RWPE1 (cell line): ENCODE results near the gene IKZF1.

Experiments used
- CTCF ChIA-PET: fragments of 350-600 bp; sonication (Branson Sonifier 250); formaldehyde crosslinking; extraction: SDS; loops from one replicate; lab custom pipeline; 2021; lab: Yijun Ruan, JAX
- POLR2A ChIA-PET: fragments of 400-600 bp; formaldehyde crosslinking; extraction: SDS; loops from one replicate; lab custom pipeline; 2020; ENCODE audit warnings: antibody characterized with exemption; ENCODE audit not compliant: low non-redundant PET; lab: Yijun Ruan, JAX
- DNase-seq: peaks from one replicate; pipeline ENCODE4 v3.0.0; 2012; ENCODE audit warnings: low spot score
- H3K27ac ChIP-seq: fragments of 450-650 bp; 2 replicates; pipeline ENCODE4 v1.5.1; 2017
- CTCF ChIP-seq: fragments of 450-650 bp; conservative IDR thresholded peaks from 2 replicates; pipeline ENCODE4 v1.5.1; 2017; ENCODE audit warnings: low read depth, mild to moderate bottlenecking

IKZF1 gene

DNA sequence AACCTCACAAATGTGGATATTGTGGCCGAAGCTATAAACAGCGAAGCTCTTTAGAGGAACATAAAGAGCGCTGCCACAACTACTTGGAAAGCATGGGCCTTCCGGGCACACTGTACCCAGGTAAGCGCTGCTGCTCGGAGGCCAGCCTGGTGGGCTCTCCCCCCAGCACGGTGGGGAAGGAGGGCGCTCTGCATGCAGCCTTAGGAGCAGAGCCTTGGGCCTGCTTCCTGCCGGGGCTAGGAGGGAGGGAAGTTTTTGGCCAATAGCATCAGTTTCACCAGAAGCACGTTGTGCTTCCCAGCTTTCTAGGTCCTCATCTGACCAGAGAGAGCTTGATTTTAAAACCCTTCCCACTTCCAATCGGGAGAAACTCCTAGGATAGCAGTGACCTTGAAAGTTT, 82.8 kb downstream of the IKZF1 start:
- TF ChIP-seq CTCF: no peak
- no peak for DNase-seq
- H3K27ac ChIP-seq: no peak overlapping the region
- ChIA-PET CTCF (no interaction called here), POLR2A (no interaction called here)

DNA sequence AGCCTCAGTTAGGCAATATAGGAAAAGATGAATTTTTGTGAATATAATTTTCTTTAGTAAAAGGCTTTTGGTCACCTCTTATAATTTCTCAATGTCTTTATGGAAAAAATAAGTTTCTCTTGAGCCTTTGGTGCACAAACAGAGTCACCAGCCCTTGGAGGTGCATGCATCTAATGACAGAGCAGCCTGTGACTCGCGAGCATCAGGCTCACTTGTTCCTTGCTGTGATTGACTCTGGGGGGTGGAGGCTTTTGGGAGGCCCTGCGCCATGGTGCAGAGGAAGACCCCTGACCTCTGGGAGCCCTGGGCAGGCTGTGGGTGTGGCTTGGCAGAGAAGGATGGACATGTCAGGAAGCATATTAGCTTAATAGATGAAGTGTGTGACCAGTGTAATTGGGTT, 85.4 kb downstream of the IKZF1 start:
- CTCF ChIA-PET: interaction anchor here (0.6 kb wide), 2 partner anchors 47 to 251 kb away, joined by 3 read pairs; no protein-coding TSS in a partner anchor

GRCh38 chr7:50391386-50391785, 86.9 kb downstream of the IKZF1 start:
- no peak for DNase-seq
- CTCF ChIA-PET: interaction anchor here (0.6 kb wide), 1 partner anchor 323 kb away, joined by 3 read pairs; no protein-coding TSS in a partner anchor
- no peak for TF ChIP-seq CTCF

More for the DNA sequence above, 85.4 kb downstream of the IKZF1 start:
- H3K27ac ChIP-seq: no peak overlapping the region
- TF ChIP-seq CTCF: no peak
- POLR2A ChIA-PET: no interaction called here
- DNase-seq: no peak

GRCh38 chr7:50393076-50393475, 88.6 kb downstream of the IKZF1 start:
- POLR2A ChIA-PET: no interaction called here
- CTCF ChIA-PET: interaction anchor here (0.7 kb wide), 1 partner anchor 457 kb away, joined by 3 read pairs; no protein-coding TSS in a partner anchor
- no peak for TF ChIP-seq CTCF
- no peak for DNase-seq
- no peak overlapping the region for H3K27ac ChIP-seq

More at GRCh38 chr7:50391386-50391785, 86.9 kb downstream of the IKZF1 start:
- H3K27ac ChIP-seq: no peak overlapping the region
- POLR2A ChIA-PET: no interaction called here

GRCh38 chr7:50393547-50394252, 89.2 kb downstream of the IKZF1 start:
- no peak overlapping the region for H3K27ac ChIP-seq
- CTCF ChIA-PET: no interaction called here
- no peak for DNase-seq
- POLR2A ChIA-PET: no interaction called here
- no peak for TF ChIP-seq CTCF

- DNase-seq: no peak
- ChIA-PET CTCF (no interaction called here), POLR2A (no interaction called here)
- TF ChIP-seq CTCF: no peak
- no peak overlapping the region for H3K27ac ChIP-seq
These were observed 89.8 kb downstream of the IKZF1 start for GRCh38 chr7:50394315-50394714.
